Inferior parietal cortex (tissue), 1 donor: ENCODE data around the gene CAB39L.

ENCODE experiments used
- DNase-seq: peaks from one replicate; pipeline ENCODE4 v3.0.0-alpha.2; 2016; ENCODE audit errors: extremely low spot score

The CAB39L gene

DNA sequence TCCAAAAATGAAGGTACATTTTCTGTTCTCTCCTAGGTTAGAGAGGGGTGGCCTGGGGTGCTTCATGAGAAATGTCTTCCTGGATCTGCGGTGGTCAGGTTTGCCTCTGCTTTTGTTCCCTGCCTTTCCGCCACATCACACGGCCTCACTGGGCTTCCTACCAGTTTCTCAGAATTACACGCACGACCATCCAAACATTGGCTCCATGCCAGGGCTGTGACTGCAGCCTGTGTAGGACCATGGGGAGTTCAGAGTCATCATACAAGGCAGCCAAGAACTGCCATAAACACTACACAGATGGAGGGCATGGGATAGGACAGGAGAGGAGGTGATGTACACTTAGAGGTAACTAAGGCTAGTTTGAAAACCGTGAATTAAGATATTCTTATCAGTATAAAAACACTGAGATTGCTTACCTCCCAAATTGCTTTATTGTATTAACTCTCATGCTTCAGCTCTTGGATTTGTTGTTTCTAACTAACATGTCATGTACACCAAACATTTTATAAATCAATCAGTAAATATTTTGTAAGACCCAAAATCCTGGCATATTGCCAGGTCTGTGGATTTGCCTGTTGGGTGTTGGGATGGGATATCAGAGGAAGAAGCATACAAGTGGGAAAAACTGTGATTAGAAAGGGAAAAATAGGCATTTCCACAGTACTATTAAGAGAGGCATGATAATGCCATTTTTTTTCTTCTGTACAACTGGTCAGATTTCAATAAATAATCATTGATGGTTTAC lies 150.9 kb downstream of the CAB39L start:
- DNase-seq, result no peak

DNA sequence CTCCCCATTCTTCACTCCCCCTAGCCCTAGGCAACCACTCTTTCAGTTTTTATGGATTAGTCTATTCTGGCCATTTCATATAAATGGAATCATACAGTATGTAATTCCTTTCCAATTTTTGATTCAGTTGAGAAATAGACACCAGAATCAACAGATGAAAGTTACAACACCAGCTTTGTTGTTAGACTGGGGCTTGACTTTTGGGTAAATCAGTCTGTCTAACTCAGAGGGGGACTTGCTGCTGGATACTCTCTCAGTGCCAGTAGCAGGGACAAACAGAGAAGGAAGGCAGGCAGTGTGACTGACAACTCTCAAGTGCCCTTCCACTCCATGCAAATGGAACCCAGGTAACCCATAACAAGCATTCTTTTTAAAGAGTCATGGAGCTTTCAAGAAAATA lies 155.4 kb downstream of the CAB39L start:
- no peak for DNase-seq

DNA sequence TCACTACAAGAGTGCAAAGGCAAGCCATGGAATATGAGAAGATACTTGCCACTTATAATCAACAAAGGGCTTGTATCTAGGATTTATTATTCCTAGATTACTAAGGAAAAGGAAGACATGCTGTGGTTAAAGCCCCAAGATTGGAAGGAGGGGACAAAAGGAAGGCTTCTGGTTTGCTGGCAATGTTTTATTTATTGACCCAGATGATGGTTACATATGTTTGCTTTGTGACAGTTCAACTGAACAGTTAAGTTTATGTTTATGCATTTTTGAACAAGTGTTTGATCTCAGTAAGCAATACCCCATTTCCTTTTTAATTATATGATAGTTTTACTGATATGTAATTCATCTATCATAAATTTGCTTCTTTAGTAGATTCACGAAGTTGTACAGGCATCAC lies 155.9 kb downstream of the CAB39L start:
- DNase-seq, result no peak

DNA sequence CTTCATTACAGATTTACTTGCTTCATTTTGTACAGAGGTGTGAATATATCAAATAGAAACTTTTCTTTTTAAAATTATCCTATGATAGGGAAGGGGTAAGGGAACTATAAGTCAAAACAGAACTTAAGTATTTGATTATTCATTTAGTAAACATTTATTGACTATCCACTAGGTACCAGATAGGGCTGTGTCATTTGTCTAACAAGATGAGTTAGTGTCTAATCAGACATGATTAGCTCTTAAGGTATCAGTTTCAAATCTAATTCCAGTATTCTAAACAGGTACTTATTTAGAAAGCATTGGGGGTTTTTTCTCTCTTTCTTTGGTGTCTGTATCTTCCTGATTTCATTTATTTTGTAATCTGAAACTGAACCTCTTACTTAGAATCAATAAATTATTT lies 164.0 kb downstream of the CAB39L start:
- no peak for DNase-seq

DNA sequence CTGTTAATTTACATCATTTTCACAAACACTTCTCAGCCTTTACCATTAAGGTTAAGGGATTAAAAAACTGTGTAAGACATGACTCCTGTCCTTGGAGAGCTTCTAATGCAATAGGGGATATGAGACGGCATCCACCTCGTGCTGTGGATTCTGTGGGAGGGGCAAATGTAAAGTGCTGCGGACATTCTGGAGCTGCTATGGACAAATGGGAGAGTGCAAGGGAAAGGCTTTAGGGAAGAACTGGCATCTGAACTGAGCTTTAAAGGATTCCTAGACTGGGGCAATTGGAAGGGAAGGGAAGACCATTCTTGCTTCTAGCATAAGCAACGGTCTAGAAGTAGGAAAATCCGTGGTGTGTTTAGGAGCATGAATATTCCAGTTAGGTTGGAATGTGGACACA lies 164.8 kb downstream of the CAB39L start:
- DNase-seq, result no peak

DNA sequence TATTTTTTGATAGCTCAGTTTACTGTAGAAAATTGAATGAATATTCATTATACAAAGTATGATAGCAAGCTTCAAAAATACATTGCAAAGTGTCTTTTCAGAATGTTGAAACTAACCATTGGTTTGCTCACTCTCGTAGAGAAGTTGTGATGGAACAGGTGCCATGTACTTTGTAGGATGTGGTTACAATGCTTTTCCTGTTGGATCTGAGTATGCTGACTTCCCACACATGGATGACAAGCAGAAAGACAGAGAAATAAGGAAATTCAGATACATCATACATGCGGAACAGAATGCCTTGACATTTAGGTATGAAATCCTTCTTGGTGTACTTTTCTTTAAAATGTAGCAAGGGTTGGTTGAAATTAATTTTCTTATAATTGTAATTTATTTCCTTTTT lies 165.7 kb downstream of the CAB39L start:
- DNase-seq, result no peak

DNA sequence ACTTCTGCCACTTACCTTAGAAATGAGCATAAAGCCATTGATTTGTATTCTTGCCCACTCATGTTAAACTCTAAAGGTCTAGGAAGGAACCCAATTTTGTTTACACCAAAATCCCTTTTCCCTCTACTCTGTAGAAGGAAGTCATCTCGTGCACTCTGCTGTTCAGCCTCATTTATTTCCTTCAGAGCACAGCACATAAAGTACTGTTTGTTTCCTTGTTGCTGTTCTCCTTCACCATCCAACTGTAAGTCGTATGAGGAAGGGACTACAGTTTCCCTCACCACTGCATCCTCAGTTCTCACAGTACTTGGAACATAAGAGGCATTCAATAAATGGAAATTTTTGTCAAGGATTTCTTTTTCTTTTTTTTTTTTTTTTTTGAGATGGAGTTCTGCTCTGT lies 171.6 kb downstream of the CAB39L start:
- no peak for DNase-seq

DNA sequence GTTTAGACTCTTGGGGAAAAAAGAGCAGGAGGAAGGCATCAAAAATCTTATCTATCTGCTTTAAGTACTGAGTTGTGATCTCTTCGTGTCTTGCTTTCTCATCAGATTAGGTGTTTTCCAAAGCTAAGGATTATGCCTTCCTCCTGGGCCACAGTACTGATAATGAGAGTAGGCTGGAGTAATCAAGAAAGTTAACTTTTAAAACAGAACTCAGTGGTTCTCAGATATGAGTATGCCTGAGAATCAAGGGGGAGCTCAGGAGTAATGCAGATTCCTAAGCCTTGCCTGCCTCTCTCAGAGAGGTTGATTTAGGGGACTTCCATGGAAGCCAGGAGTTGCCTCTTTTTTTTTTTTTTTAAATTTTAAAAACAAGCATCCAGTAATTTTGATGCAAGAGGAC lies 172.6 kb downstream of the CAB39L start:
- no peak for DNase-seq

DNA sequence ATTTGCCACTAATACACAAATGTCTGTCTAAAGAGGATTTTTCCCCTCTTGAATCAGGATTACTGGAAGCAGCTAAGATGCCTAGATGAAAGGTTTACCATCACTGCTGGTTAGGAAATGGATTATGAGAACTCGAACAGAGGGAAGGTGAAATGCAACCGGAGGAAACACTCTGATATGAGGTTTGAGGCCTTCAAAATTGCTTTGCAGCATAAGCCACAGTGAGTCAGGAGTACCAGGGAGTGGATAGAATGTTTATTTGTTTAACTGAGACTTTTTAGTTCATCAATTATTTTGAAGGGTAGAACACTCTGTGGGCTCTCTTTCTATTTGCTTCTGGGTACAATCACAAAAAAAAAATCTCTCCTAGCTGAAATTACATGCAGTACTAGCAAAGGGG lies 178.0 kb downstream of the CAB39L start:
- DNase-seq, result no peak

DNA sequence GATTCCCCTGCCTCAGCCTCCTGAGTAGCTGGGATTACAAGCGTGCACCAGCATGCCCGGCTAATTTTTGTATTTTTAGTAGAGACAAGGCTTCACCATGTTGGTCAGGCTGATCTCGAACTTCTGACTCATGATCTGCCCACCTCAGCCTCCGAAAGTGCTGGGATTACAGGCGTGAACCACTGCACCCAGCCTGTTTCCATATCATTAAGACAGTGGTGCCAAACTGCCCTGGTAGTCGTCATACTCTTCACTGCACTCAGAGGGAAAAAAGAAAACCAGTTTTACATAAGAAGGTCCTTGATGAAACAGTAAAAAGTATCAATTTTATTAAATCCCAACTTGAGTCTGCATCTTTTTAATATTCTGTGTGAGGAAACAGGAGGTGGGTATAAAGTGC lies 181.2 kb downstream of the CAB39L start:
- no peak for DNase-seq

DNA sequence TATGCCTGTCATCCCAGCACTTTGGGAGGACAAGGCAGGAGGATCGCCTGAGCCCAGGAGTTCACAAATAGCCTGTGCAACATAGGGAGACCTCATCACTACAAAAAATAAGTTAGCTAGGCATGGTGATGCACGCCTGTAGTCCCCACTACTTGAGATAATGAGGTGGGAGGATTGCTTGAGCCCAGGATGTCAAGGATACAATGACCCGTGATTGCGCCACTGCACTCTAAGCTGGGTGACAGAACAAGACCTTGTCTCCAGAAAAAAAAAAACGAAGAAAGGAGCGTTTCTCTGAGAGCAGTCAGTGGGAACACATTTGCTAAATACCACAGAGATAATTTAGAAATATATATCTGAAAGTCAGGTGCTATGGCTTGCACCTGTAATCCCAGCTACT lies 184.3 kb downstream of the CAB39L start:
- DNase-seq, result no peak
